HCT116 (cell line): ENCODE measurements around the gene PLA2G2F.

Experiments
- EZH2 ChIP-seq: fragments of 200-600 bp; sonication (generic); IDR thresholded peaks from 2 replicates; pipeline ENCODE4 v1.6.1; 2017; ENCODE audit warnings: antibody characterized with exemption, mixed run types
- POLR2A ChIP-seq: IDR thresholded peaks from 2 replicates; pipeline ENCODE4 v1.7.0; 2011; ENCODE audit warnings: borderline replicate concordance; ENCODE audit not compliant: insufficient read depth, insufficient read length; ENCODE audit errors: extremely low read depth
- POLR2AphosphoS5 ChIP-seq: IDR thresholded peaks from 2 replicates; pipeline ENCODE4 v1.6.1; 2011; ENCODE audit warnings: mild to moderate bottlenecking, low read depth, low read length, moderate library complexity
- RAD21 ChIP-seq: IDR thresholded peaks from 2 replicates; pipeline ENCODE4 v1.6.1; 2012; ENCODE audit warnings: low read depth, mild to moderate bottlenecking
- SP1 ChIP-seq: IDR thresholded peaks from 2 replicates; pipeline ENCODE4 v1.6.1; 2012; ENCODE audit warnings: low read depth
- TF ChIP-seq, protein P1 (sequence below), 3 experiments: fragments of 200-600 bp in 1 of 3; sonication (generic) in 1 of 3; IDR thresholded peaks in 2 of 3; conservative IDR thresholded peaks in 1 of 3; 2 replicates each; pipeline ENCODE4 v1.5.1; 2012 to 2017; ENCODE audit warnings: low read depth in 2 of 3, low read length in 2 of 3, antibody characterized with exemption in 1 of 3, borderline replicate concordance in 1 of 3, control low read depth in 1 of 3, mild to moderate bottlenecking in 1 of 3, mixed read lengths in 1 of 3, mixed run types in 1 of 3, moderate library complexity in 1 of 3; ENCODE audit not compliant: insufficient read depth in 1 of 3
- TF ChIP-seq, protein P2 (sequence below): IDR thresholded peaks from 2 replicates; pipeline ENCODE4 v1.6.1; 2012

DNA sequence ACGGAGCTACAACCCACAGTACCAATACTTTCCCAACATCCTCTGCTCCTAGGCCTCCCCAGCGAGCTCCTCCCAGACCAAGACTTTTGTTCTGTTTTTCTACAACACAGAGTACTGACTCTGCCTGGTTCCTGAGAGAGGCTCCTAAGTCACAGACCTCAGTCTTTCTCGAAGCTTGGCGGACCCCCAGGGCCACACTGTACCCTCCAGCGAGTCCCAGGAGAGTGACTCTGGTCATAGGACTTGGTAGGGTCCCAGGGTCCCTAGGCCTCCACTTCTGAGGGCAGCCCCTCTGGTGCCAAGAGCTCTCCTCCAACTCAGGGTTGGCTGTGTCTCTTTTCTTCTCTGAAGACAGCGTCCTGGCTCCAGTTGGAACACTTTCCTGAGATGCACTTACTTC is 48.5 kb upstream of the PLA2G2F start:
- TF ChIP-seq, protein P1, sequence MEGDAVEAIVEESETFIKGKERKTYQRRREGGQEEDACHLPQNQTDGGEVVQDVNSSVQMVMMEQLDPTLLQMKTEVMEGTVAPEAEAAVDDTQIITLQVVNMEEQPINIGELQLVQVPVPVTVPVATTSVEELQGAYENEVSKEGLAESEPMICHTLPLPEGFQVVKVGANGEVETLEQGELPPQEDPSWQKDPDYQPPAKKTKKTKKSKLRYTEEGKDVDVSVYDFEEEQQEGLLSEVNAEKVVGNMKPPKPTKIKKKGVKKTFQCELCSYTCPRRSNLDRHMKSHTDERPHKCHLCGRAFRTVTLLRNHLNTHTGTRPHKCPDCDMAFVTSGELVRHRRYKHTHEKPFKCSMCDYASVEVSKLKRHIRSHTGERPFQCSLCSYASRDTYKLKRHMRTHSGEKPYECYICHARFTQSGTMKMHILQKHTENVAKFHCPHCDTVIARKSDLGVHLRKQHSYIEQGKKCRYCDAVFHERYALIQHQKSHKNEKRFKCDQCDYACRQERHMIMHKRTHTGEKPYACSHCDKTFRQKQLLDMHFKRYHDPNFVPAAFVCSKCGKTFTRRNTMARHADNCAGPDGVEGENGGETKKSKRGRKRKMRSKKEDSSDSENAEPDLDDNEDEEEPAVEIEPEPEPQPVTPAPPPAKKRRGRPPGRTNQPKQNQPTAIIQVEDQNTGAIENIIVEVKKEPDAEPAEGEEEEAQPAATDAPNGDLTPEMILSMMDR (IDR thresholded peaks at IDR 0.05 in 2 of 3, conservative IDR thresholded peaks at IDR 0.05 in 1 of 3; ENCODE audit: borderline replicate concordance in 1 of 3, insufficient read depth in 1 of 3, low read depth in 2 of 3, low read length in 2 of 3), result no peak
- TF ChIP-seq POLR2AphosphoS5, result no peak
- no peak for TF ChIP-seq EZH2
- TF ChIP-seq SP1, result no peak
- TF ChIP-seq POLR2A, result no peak
- TF ChIP-seq RAD21, result no peak
- TF ChIP-seq, protein P2, sequence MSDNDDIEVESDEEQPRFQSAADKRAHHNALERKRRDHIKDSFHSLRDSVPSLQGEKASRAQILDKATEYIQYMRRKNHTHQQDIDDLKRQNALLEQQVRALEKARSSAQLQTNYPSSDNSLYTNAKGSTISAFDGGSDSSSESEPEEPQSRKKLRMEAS, result no peak
